ENCODE results near the gene FLOT2. TPM values are rescaled to one million over a fixed set of nuclear protein-coding genes. Genes with fewer than 3 reads are reported as not detected.
A peak's percentile ranks its signal among the peaks of the same experiment; 100 is the strongest.
"Not testable (repeated sequence)": the region's sequence is repeated elsewhere in the genome, so short reads cannot be mapped to it uniquely, and the experiment has no call there.

FLOT2 gene
- total RNA-seq, 3 donors from 2014 or later (not counting 1 experiment from before 2014, with no cell fraction given) = 132 to 152 (median 152) TPM

GRCh38 chr17:28935744-28936460 is 38.4 kb upstream of the FLOT2 start:
- Mint-ChIP-seq H3K4me1 (peaks cover 56 to 57% of the 10 kb centered on the region in 2 donors), H3K36me3 (no peaks in the 10 kb centered on the region), H3K27ac (peak overlapping the region; percentile 77), H3K27me3 (ENCODE audit: low read depth in 2 of 2) (no peaks in the 10 kb centered on the region), H3K9me3 (no peaks in the 10 kb centered on the region), H3K4me3 (no peak overlapping the region)
- Histone ChIP-seq H3K36me3 (ENCODE audit: control insufficient read depth, insufficient read depth, low read length) (peaks cover 4% of the 10 kb centered on the region), H3K27ac (ENCODE audit: low read length) (no peak overlapping the region), H3K9me3 (ENCODE audit: control insufficient read depth, insufficient read depth, low read length) (no peaks in the 10 kb centered on the region), H3K4me1 (ENCODE audit: control insufficient read depth, insufficient read depth, low read length) (peaks cover 9% of the 10 kb centered on the region), H3K27me3 (ENCODE audit: control insufficient read depth, insufficient read depth, low read length) (no peaks in the 10 kb centered on the region), H3K4me3 (ENCODE audit: low read length) (no peak overlapping the region)
- WGBS (ENCODE audit: insufficient coverage) = 98% methylated on average over 4 of the region's 8 CpGs
- intact Hi-C loops (cut with micrococcal nuclease) = no loop called here
- DNase-seq (no peak), ATAC-seq (no peak)
- TF ChIP-seq CTCF (IDR thresholded peaks at IDR 0.05) = no peak

GRCh38 chr17:28934508-28934907 is 37.0 kb upstream of the FLOT2 start:
- 99% methylated on average over 8 of the region's 8 CpGs for WGBS (ENCODE audit: insufficient coverage)
- H3K9me3 Mint-ChIP-seq; H3K36me3 Mint-ChIP-seq; ATAC-seq; H3K4me3 Mint-ChIP-seq; H3K27me3 ChIP-seq (ENCODE audit: control insufficient read depth, insufficient read depth, low read length); H3K4me3 ChIP-seq (ENCODE audit: low read length); DNase-seq; intact Hi-C loops (cut with micrococcal nuclease); H3K4me1 ChIP-seq (ENCODE audit: control insufficient read depth, insufficient read depth, low read length); H3K9me3 ChIP-seq (ENCODE audit: control insufficient read depth, insufficient read depth, low read length); H3K27ac ChIP-seq (ENCODE audit: low read length); H3K36me3 ChIP-seq (ENCODE audit: control insufficient read depth, insufficient read depth, low read length); H3K27me3 Mint-ChIP-seq (ENCODE audit: low read depth in 2 of 2): not testable (repeated sequence)
- Mint-ChIP-seq H3K27ac (peak overlapping the region in 1 of 2 donors; percentile 56), H3K4me1 (peaks cover 52 to 54% of the 10 kb centered on the region in 2 donors)

- Mint-ChIP-seq H3K27ac (peak overlapping the region; percentile 85 to 100), H3K4me1 (peaks cover 49 to 57% of the 10 kb centered on the region in 2 donors), H3K27me3 (ENCODE audit: low read depth in 2 of 2) (no peaks in the 10 kb centered on the region), H3K9me3 (no peaks in the 10 kb centered on the region), H3K4me3 (no peak overlapping the region), H3K36me3 (no peaks in the 10 kb centered on the region)
- Histone ChIP-seq H3K27ac (ENCODE audit: low read length) (no peak overlapping the region), H3K4me1 (ENCODE audit: control insufficient read depth, insufficient read depth, low read length) (peaks cover 31% of the 10 kb centered on the region), H3K27me3 (ENCODE audit: control insufficient read depth, insufficient read depth, low read length) (no peaks in the 10 kb centered on the region), H3K36me3 (ENCODE audit: control insufficient read depth, insufficient read depth, low read length) (peaks cover 3% of the 10 kb centered on the region), H3K9me3 (ENCODE audit: control insufficient read depth, insufficient read depth, low read length) (no peaks in the 10 kb centered on the region), H3K4me3 (ENCODE audit: low read length) (no peak overlapping the region)
- DNase-seq (no peak), ATAC-seq (no peak)
- intact Hi-C loops (cut with micrococcal nuclease) = loop anchor here (5.0 kb wide), 1 partner anchor 187 kb away; the partner anchor contains the start of gene TRAF4
- TF ChIP-seq CTCF (IDR thresholded peaks at IDR 0.05) = no peak
- WGBS (ENCODE audit: insufficient coverage) = 96% methylated on average over 2 of the region's 2 CpGs
These were observed 32.3 kb upstream of the FLOT2 start for GRCh38 chr17:28929787-28930186.

GRCh38 chr17:28928061-28928460 is 30.5 kb upstream of the FLOT2 start:
- 88% methylated on average over 2 of the region's 2 CpGs for WGBS (ENCODE audit: insufficient coverage)
- H3K4me3 ChIP-seq (ENCODE audit: low read length) = no peak overlapping the region
- H3K36me3 ChIP-seq (ENCODE audit: control insufficient read depth, insufficient read depth, low read length) = peaks cover 14% of the 10 kb centered on the region
- H3K27ac Mint-ChIP-seq = peak overlapping the region; percentile 92 to 100
- H3K4me3 Mint-ChIP-seq = no peak overlapping the region
- no peaks in the 10 kb centered on the region for H3K27me3 ChIP-seq (ENCODE audit: control insufficient read depth, insufficient read depth, low read length)
- intact Hi-C loops (cut with micrococcal nuclease) = loop anchor here (5.0 kb wide), 1 partner anchor 186 kb away; the partner anchor contains the start of gene TRAF4
- ATAC-seq (peak; percentile 33 to 54 (median 37)), DNase-seq (peak; percentile 27 to 51)
- no peak for TF ChIP-seq CTCF (IDR thresholded peaks at IDR 0.05)
- H3K9me3 Mint-ChIP-seq = no peaks in the 10 kb centered on the region
- H3K36me3 Mint-ChIP-seq = no peaks in the 10 kb centered on the region
- peaks cover 42% of the 10 kb centered on the region for H3K4me1 ChIP-seq (ENCODE audit: control insufficient read depth, insufficient read depth, low read length)
- peak overlapping the region; percentile 22 for H3K27ac ChIP-seq (ENCODE audit: low read length)
- H3K4me1 Mint-ChIP-seq = peaks cover 52 to 59% of the 10 kb centered on the region in 2 donors
- no peaks in the 10 kb centered on the region for H3K27me3 Mint-ChIP-seq (ENCODE audit: low read depth in 2 of 2)
- H3K9me3 ChIP-seq (ENCODE audit: control insufficient read depth, insufficient read depth, low read length) = no peaks in the 10 kb centered on the region
